ENCODE measurements around the gene MECP2.

DNA sequence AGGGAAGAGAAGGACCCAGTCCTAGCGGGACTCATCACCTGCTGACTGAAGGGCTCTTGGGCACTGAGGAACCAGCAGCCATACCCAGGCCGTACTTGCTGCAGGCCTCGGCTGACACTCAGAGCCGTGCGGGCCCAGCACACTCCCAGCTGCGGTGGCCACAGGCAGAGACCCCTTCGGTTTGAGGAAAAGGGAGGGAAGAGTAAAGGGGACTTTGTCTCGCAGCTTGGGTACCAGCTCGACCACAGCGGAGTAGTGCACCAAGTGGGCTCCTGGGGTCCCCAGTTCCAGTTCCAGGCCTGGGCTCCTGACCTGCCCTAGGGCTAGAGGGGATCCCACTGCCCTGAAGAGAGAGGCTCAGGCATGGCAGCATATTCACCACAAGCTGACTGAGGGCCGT, 28.6 kb upstream of the MECP2 start:
- TF ChIP-seq, protein P1, sequence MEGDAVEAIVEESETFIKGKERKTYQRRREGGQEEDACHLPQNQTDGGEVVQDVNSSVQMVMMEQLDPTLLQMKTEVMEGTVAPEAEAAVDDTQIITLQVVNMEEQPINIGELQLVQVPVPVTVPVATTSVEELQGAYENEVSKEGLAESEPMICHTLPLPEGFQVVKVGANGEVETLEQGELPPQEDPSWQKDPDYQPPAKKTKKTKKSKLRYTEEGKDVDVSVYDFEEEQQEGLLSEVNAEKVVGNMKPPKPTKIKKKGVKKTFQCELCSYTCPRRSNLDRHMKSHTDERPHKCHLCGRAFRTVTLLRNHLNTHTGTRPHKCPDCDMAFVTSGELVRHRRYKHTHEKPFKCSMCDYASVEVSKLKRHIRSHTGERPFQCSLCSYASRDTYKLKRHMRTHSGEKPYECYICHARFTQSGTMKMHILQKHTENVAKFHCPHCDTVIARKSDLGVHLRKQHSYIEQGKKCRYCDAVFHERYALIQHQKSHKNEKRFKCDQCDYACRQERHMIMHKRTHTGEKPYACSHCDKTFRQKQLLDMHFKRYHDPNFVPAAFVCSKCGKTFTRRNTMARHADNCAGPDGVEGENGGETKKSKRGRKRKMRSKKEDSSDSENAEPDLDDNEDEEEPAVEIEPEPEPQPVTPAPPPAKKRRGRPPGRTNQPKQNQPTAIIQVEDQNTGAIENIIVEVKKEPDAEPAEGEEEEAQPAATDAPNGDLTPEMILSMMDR (IDR thresholded peaks at IDR 0.05; ENCODE audit: poor library complexity) = no peak
- TF ChIP-seq EZH2phosphoT487 (IDR thresholded peaks at IDR 0.05; ENCODE audit: low read depth, severe bottlenecking, unreplicated experiment) = no peak

Data from hepatocyte (in vitro differentiated cells).